Stimulated activated CD8-positive, alpha-beta memory T cell treated with anti-CD3 and anti-CD28 coated beads, Interleukin-2, amount 100 ng/mL, for 1 hour (primary cell): Measurements from ENCODE around the gene DAB2IP.
"Not testable (repeated sequence)": the region's sequence is repeated elsewhere in the genome, so short reads cannot be mapped to it uniquely, and the experiment has no call there.

Experiments
- DNase-seq, 2 donors: peaks; one replicate each; pipeline ENCODE4 v3.0.0-alpha.2; 2020; ENCODE audit warnings: low read depth in 2 of 2

The DAB2IP gene

DNA sequence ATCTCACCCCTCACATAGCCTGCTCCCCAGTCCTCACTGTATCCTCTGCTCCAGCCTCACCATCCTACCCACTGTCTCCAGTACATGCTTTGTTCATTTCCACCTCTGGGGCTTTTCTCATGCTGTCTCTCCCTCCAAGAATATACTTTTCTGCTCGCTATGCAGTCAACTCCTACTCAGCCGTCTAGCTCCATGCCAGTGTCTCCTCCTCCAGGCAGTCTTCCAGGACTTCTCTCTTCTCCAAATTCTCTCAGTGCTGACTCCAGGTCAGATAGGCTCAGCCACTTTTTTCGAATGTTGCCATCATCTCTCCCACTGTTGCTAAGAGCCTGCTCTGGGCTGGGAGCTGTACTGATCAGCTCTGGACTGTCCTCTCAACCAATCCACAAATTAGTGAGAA lies 8.0 kb upstream of the DAB2IP start:
- DNase-seq = no peak

GRCh38 chr9:121644040-121644439 lies 7.4 kb upstream of the DAB2IP start:
- DNase-seq = not testable (repeated sequence)

DNA sequence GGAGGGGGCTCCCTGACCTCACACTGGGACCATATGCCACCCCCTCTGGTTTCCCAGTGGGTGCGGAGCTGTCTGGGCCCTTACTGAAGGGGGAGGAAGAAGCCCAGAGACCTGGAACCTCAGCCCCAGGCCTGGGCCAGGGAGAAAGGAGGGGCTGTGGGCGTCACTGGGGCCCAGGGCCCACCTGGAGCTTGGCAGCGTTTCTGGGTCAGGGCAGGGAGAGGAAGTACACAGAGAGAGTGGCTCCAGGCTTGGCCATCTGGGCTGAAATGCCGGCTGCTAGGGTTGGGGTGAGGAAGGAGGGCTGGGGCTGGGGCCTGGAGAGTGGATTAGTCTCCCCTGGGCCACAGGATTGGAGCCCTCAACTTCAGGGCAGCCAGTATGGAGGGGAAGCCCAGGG lies 6.4 kb upstream of the DAB2IP start:
- no peak for DNase-seq

GRCh38 chr9:121645853-121646807 lies 5.3 kb upstream of the DAB2IP start:
- no peak for DNase-seq

- DNase-seq = no peak
These were observed 4.4 kb upstream of the DAB2IP start for GRCh38 chr9:121646992-121647391.

GRCh38 chr9:121648172-121648571 lies 3.3 kb upstream of the DAB2IP start:
- no peak for DNase-seq

DNA sequence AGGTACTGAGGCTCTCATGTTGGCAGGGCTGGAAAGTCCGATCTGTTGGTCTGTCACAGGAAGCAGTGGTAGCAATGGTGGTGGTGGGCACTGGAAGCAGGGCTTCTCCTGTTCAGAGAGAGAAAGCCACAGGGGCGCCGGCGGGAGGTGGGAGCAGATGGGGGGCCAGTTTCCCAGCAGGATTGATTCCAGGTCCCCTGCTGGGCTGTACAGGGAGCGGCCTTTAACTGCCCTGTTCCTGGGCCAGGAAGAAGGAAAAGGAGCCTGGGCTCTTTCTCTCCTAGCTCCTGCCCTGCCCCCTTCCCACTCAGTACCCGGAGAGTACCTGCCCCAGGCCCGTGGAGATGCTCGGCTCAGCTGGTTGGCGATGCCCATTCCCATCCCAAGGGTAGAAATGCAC lies 2.6 kb upstream of the DAB2IP start:
- DNase-seq = no peak

GRCh38 chr9:121649476-121650216 lies 1.8 kb upstream of the DAB2IP start:
- no peak for DNase-seq

DNA sequence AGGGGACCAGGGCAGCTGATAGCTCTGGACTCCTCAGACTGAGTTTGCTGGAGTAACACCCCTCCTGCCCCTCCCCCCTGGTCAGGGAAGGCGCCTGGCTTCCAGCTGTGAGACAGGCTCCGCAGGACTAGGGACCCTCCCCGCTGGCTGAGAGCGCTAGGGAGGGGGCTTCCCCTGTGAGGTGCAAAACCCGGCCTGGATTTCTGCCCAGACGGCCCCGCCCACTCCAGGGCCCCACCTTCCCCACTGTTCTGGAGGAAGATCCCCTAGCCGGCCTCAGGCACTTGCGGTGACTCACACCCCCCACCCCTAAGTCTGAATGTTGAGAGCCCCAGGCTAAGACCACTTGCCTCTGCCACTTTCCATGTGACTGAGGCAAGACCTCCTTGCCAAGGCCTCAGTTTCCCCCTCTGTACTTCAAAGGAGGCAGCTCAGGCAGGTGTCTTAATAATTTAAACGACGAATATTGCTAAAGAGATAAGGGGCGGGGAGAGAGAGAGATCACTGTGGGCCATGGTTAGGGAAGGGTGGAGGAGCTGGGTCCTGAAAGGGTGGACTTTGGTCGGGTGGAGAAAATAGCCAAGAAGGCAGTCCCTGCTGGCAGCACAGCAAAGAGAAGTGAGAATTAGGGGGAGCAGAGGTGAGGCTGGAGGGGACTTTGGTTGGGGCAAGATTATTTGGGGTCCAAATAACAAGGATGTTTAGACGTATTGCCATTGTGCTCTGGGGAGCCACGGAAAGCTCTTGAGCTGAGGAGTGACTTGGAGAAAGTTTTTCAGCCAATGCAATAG lies 1.0 kb upstream of the DAB2IP start:
- no peak for DNase-seq

GRCh38 chr9:121651008-121651294 lies 483 bp upstream of the DAB2IP start:
- no peak for DNase-seq

- DNase-seq = no peak
These were observed 795 bp downstream of the DAB2IP start for GRCh38 chr9:121652021-121652837.

GRCh38 chr9:121652838-121653231 lies 1.4 kb downstream of the DAB2IP start:
- DNase-seq = no peak

GRCh38 chr9:121654499-121655140 lies 3.2 kb downstream of the DAB2IP start:
- no peak for DNase-seq

GRCh38 chr9:121655231-121655755 lies 3.9 kb downstream of the DAB2IP start:
- DNase-seq = no peak

DNA sequence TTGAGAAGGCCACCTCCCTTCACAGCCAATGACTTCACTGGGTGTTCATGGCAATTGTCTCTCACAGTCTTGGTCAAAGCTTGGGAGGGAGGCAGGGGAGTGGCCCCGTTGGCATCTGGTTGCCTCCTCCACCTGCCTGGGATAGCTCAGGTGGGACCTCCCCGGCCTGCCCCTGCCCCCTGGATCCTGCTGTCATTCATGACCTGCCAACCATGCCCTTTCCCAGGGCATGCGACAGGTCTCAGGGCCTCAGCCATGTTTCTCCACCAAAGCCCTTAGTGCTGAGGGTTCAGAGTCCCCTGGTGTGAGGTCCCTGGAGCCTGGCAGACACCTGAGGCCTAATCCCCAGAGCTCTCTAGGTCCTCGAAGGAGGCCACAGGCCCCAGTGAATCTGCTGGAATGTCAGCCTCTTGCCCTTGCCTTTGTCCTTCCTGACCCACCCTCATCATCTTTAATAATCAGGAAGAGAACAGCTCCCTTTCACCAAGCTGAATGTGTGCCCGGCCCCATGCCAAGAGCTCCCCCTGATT lies 5.6 kb downstream of the DAB2IP start:
- no peak for DNase-seq

DNA sequence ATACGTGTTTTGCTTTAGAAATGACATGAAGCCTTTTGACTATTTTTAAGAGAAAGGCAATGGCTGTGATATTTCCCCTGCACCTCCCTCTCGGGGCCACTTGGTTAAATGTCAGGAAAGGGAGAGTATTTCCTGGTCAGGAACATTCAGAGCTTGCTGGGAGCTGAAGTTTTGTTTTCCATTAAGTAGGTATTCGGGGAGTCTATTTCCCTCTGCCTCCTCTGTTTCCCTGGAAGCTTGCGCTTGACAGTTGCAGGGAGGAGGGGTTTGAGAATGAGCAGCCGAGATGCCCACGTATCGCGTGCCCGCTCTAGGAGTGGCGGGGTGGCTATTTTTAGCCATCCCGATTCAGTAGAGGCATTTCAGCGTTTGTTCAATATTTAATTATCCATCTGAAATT lies 6.7 kb downstream of the DAB2IP start:
- DNase-seq = no peak

DNA sequence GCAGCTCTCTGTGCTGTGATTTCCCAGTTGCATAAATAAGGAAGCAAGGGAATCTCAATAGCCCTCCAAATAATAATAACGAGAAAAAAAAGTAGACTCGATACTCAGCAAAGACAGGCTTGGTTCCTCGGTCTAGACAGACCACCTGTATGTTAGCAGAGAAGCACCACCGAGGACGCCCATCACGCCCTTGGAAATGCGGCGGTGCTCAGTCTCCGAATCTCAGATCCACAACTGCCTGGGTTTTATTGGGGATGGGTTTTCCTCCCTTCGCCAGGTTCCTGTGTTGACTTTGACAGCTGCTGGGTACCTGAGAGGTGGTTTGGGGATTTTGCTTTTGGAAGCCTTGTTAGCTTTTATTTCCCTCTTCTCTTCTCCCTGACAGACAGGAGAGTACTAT lies 7.2 kb downstream of the DAB2IP start:
- no peak for DNase-seq

GRCh38 chr9:121660367-121660766 lies 8.9 kb downstream of the DAB2IP start:
- no peak for DNase-seq

DNA sequence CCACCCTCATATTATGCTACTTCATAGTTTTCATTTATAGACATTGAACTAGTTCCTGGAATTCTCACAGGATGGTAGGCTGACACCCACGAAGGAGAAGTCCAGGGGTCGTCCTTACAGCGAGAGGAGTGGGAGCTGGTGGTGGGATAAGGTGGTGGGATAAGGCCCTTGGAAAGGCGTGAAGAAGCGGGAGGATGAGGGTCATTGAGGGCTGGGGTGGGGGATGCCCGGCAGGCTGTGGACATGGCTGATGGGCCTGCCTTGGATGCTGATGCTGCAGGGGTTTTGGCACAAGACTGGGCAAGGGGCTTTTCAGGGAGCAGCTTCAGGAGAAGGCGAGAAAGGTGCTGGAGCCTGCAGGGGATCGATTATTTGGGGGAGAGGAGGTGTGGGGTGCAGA lies 9.4 kb downstream of the DAB2IP start:
- DNase-seq = no peak

- DNase-seq = no peak
These were observed 9.9 kb downstream of the DAB2IP start for GRCh38 chr9:121661328-121661727.

DNA sequence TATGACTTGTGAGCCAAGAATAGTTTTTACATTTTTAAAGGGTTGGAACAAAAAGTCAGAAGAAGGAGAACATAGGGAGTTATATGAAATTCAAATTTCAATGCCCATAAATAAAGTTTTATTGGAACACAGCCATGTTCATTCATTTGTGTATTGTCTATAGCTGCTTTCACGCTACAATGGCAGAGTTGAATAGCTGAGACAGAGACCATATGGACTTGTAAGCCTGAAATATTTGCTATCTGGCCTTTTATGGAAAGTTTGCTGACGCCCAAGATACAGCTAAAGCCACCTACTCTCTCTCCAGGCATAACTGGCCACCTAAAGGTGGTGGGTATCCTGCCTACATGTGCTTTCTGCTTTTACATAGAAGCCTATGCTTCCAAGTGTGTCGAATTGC lies 10.9 kb downstream of the DAB2IP start:
- DNase-seq = no peak
